Stomach (tissue), 4 donors: ENCODE measurements around the gene CPE.

Source experiments
- CTCF ChIP-seq, 7 experiments: fragments of 450-650 bp in 4 of 7; fragments of 200-600 bp in 3 of 7; sonication (generic) in 3 of 7; IDR thresholded peaks; one replicate each; pipeline ENCODE4 v1.5.1; 2016 to 2019; ENCODE audit warnings: antibody characterized with exemption in 7 of 7, control low read depth in 2 of 7, mild to moderate bottlenecking in 1 of 7
- POLR2A ChIP-seq, 4 donors: fragments of 450-650 bp; IDR thresholded peaks; one replicate each; pipeline ENCODE4 v1.6.1; 2016; ENCODE audit warnings: antibody characterized with exemption in 4 of 4, control low read depth in 2 of 4, mild to moderate bottlenecking in 1 of 4, moderate library complexity in 1 of 4
- POLR2AphosphoS5 ChIP-seq, 3 donors: sonication (generic); formaldehyde crosslinking; IDR thresholded peaks; one replicate each; pipeline ENCODE4 v1.6.1; 2016; ENCODE audit warnings: antibody characterized with exemption in 3 of 3

- TF ChIP-seq POLR2A (IDR thresholded peaks at IDR 0.05) (no peak), CTCF (IDR thresholded peaks at IDR 0.05) (no peak), POLR2AphosphoS5 (IDR thresholded peaks at IDR 0.05) (no peak)
Measured at GRCh38 chr4:165540206-165540830, 161.5 kb downstream of the CPE start.
